Endodermal cell (in vitro differentiated cells): Measurements from ENCODE around the gene TNFSF15. TPM values are rescaled to one million over a fixed set of nuclear protein-coding genes. Genes with fewer than 3 reads are reported as not detected.

Experiments
- DNase-seq: peaks from one replicate; pipeline ENCODE4 v3.0.0-alpha.2; 2017
- H3K27ac ChIP-seq: 2 replicates; pipeline ENCODE4 v1.5.1; 2013; ENCODE audit warnings: mild to moderate bottlenecking, low read depth, low read length, moderate library complexity
- H3K27me3 ChIP-seq: 2 replicates; pipeline ENCODE4 v1.6.1; 2013; ENCODE audit warnings: mild to moderate bottlenecking, low read length, moderate library complexity; ENCODE audit not compliant: insufficient read depth, control insufficient read depth, poor library complexity, severe bottlenecking
- H3K36me3 ChIP-seq: 2 replicates; pipeline ENCODE4 v1.7.0; 2013; ENCODE audit warnings: mild to moderate bottlenecking, low read length, moderate library complexity; ENCODE audit not compliant: control insufficient read depth, insufficient read depth
- H3K4me1 ChIP-seq: one replicate; pipeline ENCODE4 v1.7.0; 2013; ENCODE audit warnings: low read length; ENCODE audit not compliant: control insufficient read depth, insufficient read depth
- H3K4me3 ChIP-seq: 2 replicates; pipeline ENCODE4 v1.5.1; 2013; ENCODE audit warnings: mild to moderate bottlenecking, low read length, moderate library complexity
- H3K9ac ChIP-seq: 2 replicates; pipeline ENCODE4 v1.6.1; 2013; ENCODE audit warnings: mild to moderate bottlenecking, low read length, moderate library complexity; ENCODE audit not compliant: poor library complexity, severe bottlenecking; ENCODE audit errors: extremely low read depth
- H3K9me3 ChIP-seq: 2 replicates; pipeline ENCODE4 v1.6.1; 2013; ENCODE audit warnings: mild to moderate bottlenecking, low read length, moderate library complexity; ENCODE audit not compliant: control insufficient read depth
- H3K27ac Mint-ChIP-seq: 2 replicates; pipeline ENCODE4 v1.8.0; 2020; ENCODE audit warnings: mixed read lengths
- H3K27me3 Mint-ChIP-seq: 2 replicates; pipeline ENCODE4 v1.8.0; 2021; ENCODE audit warnings: mild to moderate bottlenecking, mixed read lengths; ENCODE audit not compliant: insufficient read depth
- H3K36me3 Mint-ChIP-seq: 2 replicates; pipeline ENCODE4 v1.8.0; 2020; ENCODE audit warnings: low read depth, mixed read lengths
- H3K4me1 Mint-ChIP-seq: 2 replicates; pipeline ENCODE4 v1.8.0; 2020; ENCODE audit warnings: mixed read lengths
- H3K4me3 Mint-ChIP-seq: 2 replicates; pipeline ENCODE4 v1.8.0; 2020; ENCODE audit warnings: mild to moderate bottlenecking, moderate library complexity, mixed read lengths
- H3K9me3 Mint-ChIP-seq: 2 replicates; pipeline ENCODE4 v1.8.0; 2020; ENCODE audit warnings: mild to moderate bottlenecking, mixed read lengths
- CTCF ChIP-seq: fragments of 200-600 bp; sonication (generic); conservative IDR thresholded peaks from 2 replicates; pipeline ENCODE4 v1.5.0; 2021; ENCODE audit warnings: antibody characterized with exemption, mild to moderate bottlenecking
- WGBS, 2 experiments: methylation state at CpG; one replicate each; pipeline versions ENCODE4 v1.1.5 to v1.1.7; 2013; ENCODE audit warnings: missing lambda C conversion rate in 2 of 2, mixed read lengths in 1 of 2; ENCODE audit not compliant: insufficient coverage in 1 of 2, insufficient read length in 1 of 2; 5-methylcytosine and 5-hydroxymethylcytosine counted together
- total RNA-seq, 2 donors: library from RNA; stranded (reverse); fragmentation: NEBNext Ultra II Directional in 1 of 2; extraction: Animal tissue kit (Norgen Biotek cat#: 25700) in 1 of 2; gene quantifications; 2 replicates in 1 of 2; 3 replicates in 1 of 2; pipeline ENCODE4 v1.2.1, GENCODE V29; 2021

The TNFSF15 gene
- total RNA-seq, 2 donors from 2014 or later: not detected

DNA sequence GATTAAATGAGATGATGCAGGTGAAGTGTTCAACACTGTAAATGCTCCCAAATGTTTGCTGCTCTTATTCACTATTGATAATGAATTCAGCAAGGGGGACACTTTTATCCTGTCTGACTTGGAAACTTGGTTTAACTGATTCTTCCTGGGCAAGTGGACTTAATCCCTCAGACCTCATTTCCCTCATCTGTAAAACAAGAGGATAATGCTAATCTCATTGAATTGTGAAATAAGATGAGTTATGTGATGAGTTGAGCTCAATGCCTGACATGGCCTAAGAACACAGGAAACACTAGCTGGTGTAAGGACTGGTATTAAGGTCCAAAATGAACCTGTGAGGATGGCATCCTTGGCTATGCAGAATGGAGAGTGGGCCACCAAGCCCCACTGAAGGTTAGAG, 23.3 kb downstream of the TNFSF15 start:
- Mint-ChIP-seq H3K27ac (no peak overlapping the region), H3K36me3 (no peaks in the 10 kb centered on the region), H3K4me3 (no peak overlapping the region), H3K27me3 (peaks cover 66% of the 10 kb centered on the region), H3K4me1 (no peaks in the 10 kb centered on the region), H3K9me3 (no peaks in the 10 kb centered on the region)
- TF ChIP-seq CTCF: no peak
- no peaks in the 10 kb centered on the region for H3K4me1 ChIP-seq
- DNase-seq: no peak
- no peak overlapping the region for H3K27ac ChIP-seq
- H3K36me3 ChIP-seq: no peaks in the 10 kb centered on the region
- H3K9ac ChIP-seq: no peak overlapping the region
- no peaks in the 10 kb centered on the region for H3K9me3 ChIP-seq
- no peak overlapping the region for H3K4me3 ChIP-seq
- peaks cover 21% of the 10 kb centered on the region for H3K27me3 ChIP-seq

- Mint-ChIP-seq H3K27me3 (peaks cover 68% of the 10 kb centered on the region), H3K4me3 (no peak overlapping the region), H3K27ac (no peak overlapping the region), H3K4me1 (no peaks in the 10 kb centered on the region), H3K36me3 (no peaks in the 10 kb centered on the region), H3K9me3 (no peaks in the 10 kb centered on the region)
- no peak for TF ChIP-seq CTCF
- no peak overlapping the region for H3K9ac ChIP-seq
- 90 to 98% methylated on average over 4 of the region's 4 CpGs for WGBS, 2 experiments
- peaks cover 6% of the 10 kb centered on the region for H3K27me3 ChIP-seq
- no peak for DNase-seq
- H3K4me1 ChIP-seq: no peaks in the 10 kb centered on the region
- H3K9me3 ChIP-seq: no peaks in the 10 kb centered on the region
- no peak overlapping the region for H3K27ac ChIP-seq
- no peak overlapping the region for H3K4me3 ChIP-seq
- H3K36me3 ChIP-seq: no peaks in the 10 kb centered on the region
Measured at GRCh38 chr9:114779352-114779845, 26.4 kb downstream of the TNFSF15 start.

- Histone ChIP-seq H3K4me1 (no peaks in the 10 kb centered on the region), H3K9ac (no peak overlapping the region), H3K9me3 (no peaks in the 10 kb centered on the region), H3K27me3 (no peaks in the 10 kb centered on the region), H3K27ac (no peak overlapping the region), H3K4me3 (no peak overlapping the region), H3K36me3 (no peaks in the 10 kb centered on the region)
- TF ChIP-seq CTCF: no peak
- WGBS, 2 experiments: 53 to 75% methylated on average over 2 to 6 of the region's 6 CpGs
- Mint-ChIP-seq H3K27me3 (peaks cover 57% of the 10 kb centered on the region), H3K4me1 (no peaks in the 10 kb centered on the region), H3K9me3 (no peaks in the 10 kb centered on the region), H3K4me3 (no peak overlapping the region), H3K36me3 (no peaks in the 10 kb centered on the region), H3K27ac (no peak overlapping the region)
- DNase-seq: no peak
Measured at GRCh38 chr9:114777821-114778609, 27.8 kb downstream of the TNFSF15 start.
